Measurements from ENCODE around the gene NSDHL. TPM values are rescaled to one million over a fixed set of nuclear protein-coding genes. Genes with fewer than 3 reads are reported as not detected.

The NSDHL gene
- total and polyA plus RNA-seq, 2 experiments from 2014 or later, result 32.4 to 34.3 TPM

GRCh38 chrX:152806035-152806434 is 24.8 kb upstream of the NSDHL start:
- no peak for ATAC-seq
- Mint-ChIP-seq H3K27me3 (ENCODE audit: insufficient read depth, low read depth, poor library complexity) (peaks cover 5% of the 10 kb centered on the region), H3K4me3 (no peak overlapping the region), H3K36me3 (ENCODE audit: low read depth) (no peaks in the 10 kb centered on the region), H3K27ac (no peak overlapping the region), H3K4me1 (no peaks in the 10 kb centered on the region), H3K9me3 (no peaks in the 10 kb centered on the region)
- Histone ChIP-seq H3K4me1 (ENCODE audit: insufficient read depth) (no peaks in the 10 kb centered on the region), H3K4me3 (no peak overlapping the region), H3K4me2 (no peak overlapping the region), H3K27ac (ENCODE audit: low read depth) (no peak overlapping the region), H2AFZ (no peak overlapping the region), H3K27me3 (ENCODE audit: insufficient read depth) (no peaks in the 10 kb centered on the region), H4K20me1 (replicated peaks; ENCODE audit: insufficient read depth) (no peaks in the 10 kb centered on the region), H3K36me3 (ENCODE audit: insufficient read depth) (no peaks in the 10 kb centered on the region), H3K79me2 (replicated peaks; ENCODE audit: insufficient read depth) (no peaks in the 10 kb centered on the region), H3K9me2 (ENCODE audit: insufficient read depth) (no peaks in the 10 kb centered on the region), H3F3A (replicated peaks; ENCODE audit: low read depth) (no peaks in the 10 kb centered on the region)
- TF ChIP-seq, protein P1, sequence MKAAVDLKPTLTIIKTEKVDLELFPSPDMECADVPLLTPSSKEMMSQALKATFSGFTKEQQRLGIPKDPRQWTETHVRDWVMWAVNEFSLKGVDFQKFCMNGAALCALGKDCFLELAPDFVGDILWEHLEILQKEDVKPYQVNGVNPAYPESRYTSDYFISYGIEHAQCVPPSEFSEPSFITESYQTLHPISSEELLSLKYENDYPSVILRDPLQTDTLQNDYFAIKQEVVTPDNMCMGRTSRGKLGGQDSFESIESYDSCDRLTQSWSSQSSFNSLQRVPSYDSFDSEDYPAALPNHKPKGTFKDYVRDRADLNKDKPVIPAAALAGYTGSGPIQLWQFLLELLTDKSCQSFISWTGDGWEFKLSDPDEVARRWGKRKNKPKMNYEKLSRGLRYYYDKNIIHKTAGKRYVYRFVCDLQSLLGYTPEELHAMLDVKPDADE (IDR thresholded peaks at IDR 0.05), result no peak
- TF ChIP-seq NANOG (IDR thresholded peaks at IDR 0.05; ENCODE audit: borderline replicate concordance) (no peak), ZNF331 (CRISPR knock-in tag; IDR thresholded peaks at IDR 0.05; ENCODE audit: low read depth) (no peak), JUNB (IDR thresholded peaks at IDR 0.05; ENCODE audit: unreplicated experiment) (no peak), ZNF114 (CRISPR knock-in tag; IDR thresholded peaks at IDR 0.05) (no peak), STAT1 (IDR thresholded peaks at IDR 0.05; ENCODE audit: unreplicated experiment) (no peak), EZH2 (IDR thresholded peaks at IDR 0.05; ENCODE audit: low read depth, unreplicated experiment) (no peak), POLR2AphosphoS5 (IDR thresholded peaks at IDR 0.05; ENCODE audit: low read depth) (no peak), EZH2phosphoT487 (IDR thresholded peaks at IDR 0.05; ENCODE audit: unreplicated experiment) (no peak), CREB1 (CRISPR knock-in tag; IDR thresholded peaks at IDR 0.05; ENCODE audit: low read depth) (no peak)
- TF ChIP-seq, protein P2, sequence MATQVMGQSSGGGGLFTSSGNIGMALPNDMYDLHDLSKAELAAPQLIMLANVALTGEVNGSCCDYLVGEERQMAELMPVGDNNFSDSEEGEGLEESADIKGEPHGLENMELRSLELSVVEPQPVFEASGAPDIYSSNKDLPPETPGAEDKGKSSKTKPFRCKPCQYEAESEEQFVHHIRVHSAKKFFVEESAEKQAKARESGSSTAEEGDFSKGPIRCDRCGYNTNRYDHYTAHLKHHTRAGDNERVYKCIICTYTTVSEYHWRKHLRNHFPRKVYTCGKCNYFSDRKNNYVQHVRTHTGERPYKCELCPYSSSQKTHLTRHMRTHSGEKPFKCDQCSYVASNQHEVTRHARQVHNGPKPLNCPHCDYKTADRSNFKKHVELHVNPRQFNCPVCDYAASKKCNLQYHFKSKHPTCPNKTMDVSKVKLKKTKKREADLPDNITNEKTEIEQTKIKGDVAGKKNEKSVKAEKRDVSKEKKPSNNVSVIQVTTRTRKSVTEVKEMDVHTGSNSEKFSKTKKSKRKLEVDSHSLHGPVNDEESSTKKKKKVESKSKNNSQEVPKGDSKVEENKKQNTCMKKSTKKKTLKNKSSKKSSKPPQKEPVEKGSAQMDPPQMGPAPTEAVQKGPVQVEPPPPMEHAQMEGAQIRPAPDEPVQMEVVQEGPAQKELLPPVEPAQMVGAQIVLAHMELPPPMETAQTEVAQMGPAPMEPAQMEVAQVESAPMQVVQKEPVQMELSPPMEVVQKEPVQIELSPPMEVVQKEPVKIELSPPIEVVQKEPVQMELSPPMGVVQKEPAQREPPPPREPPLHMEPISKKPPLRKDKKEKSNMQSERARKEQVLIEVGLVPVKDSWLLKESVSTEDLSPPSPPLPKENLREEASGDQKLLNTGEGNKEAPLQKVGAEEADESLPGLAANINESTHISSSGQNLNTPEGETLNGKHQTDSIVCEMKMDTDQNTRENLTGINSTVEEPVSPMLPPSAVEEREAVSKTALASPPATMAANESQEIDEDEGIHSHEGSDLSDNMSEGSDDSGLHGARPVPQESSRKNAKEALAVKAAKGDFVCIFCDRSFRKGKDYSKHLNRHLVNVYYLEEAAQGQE (IDR thresholded peaks at IDR 0.05; ENCODE audit: unreplicated experiment), result no peak
- TF ChIP-seq, protein P3, sequence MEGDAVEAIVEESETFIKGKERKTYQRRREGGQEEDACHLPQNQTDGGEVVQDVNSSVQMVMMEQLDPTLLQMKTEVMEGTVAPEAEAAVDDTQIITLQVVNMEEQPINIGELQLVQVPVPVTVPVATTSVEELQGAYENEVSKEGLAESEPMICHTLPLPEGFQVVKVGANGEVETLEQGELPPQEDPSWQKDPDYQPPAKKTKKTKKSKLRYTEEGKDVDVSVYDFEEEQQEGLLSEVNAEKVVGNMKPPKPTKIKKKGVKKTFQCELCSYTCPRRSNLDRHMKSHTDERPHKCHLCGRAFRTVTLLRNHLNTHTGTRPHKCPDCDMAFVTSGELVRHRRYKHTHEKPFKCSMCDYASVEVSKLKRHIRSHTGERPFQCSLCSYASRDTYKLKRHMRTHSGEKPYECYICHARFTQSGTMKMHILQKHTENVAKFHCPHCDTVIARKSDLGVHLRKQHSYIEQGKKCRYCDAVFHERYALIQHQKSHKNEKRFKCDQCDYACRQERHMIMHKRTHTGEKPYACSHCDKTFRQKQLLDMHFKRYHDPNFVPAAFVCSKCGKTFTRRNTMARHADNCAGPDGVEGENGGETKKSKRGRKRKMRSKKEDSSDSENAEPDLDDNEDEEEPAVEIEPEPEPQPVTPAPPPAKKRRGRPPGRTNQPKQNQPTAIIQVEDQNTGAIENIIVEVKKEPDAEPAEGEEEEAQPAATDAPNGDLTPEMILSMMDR (conservative IDR thresholded peaks at IDR 0.05; ENCODE audit: low read depth in 2 of 2), result no peak
- TF ChIP-seq, protein P4, sequence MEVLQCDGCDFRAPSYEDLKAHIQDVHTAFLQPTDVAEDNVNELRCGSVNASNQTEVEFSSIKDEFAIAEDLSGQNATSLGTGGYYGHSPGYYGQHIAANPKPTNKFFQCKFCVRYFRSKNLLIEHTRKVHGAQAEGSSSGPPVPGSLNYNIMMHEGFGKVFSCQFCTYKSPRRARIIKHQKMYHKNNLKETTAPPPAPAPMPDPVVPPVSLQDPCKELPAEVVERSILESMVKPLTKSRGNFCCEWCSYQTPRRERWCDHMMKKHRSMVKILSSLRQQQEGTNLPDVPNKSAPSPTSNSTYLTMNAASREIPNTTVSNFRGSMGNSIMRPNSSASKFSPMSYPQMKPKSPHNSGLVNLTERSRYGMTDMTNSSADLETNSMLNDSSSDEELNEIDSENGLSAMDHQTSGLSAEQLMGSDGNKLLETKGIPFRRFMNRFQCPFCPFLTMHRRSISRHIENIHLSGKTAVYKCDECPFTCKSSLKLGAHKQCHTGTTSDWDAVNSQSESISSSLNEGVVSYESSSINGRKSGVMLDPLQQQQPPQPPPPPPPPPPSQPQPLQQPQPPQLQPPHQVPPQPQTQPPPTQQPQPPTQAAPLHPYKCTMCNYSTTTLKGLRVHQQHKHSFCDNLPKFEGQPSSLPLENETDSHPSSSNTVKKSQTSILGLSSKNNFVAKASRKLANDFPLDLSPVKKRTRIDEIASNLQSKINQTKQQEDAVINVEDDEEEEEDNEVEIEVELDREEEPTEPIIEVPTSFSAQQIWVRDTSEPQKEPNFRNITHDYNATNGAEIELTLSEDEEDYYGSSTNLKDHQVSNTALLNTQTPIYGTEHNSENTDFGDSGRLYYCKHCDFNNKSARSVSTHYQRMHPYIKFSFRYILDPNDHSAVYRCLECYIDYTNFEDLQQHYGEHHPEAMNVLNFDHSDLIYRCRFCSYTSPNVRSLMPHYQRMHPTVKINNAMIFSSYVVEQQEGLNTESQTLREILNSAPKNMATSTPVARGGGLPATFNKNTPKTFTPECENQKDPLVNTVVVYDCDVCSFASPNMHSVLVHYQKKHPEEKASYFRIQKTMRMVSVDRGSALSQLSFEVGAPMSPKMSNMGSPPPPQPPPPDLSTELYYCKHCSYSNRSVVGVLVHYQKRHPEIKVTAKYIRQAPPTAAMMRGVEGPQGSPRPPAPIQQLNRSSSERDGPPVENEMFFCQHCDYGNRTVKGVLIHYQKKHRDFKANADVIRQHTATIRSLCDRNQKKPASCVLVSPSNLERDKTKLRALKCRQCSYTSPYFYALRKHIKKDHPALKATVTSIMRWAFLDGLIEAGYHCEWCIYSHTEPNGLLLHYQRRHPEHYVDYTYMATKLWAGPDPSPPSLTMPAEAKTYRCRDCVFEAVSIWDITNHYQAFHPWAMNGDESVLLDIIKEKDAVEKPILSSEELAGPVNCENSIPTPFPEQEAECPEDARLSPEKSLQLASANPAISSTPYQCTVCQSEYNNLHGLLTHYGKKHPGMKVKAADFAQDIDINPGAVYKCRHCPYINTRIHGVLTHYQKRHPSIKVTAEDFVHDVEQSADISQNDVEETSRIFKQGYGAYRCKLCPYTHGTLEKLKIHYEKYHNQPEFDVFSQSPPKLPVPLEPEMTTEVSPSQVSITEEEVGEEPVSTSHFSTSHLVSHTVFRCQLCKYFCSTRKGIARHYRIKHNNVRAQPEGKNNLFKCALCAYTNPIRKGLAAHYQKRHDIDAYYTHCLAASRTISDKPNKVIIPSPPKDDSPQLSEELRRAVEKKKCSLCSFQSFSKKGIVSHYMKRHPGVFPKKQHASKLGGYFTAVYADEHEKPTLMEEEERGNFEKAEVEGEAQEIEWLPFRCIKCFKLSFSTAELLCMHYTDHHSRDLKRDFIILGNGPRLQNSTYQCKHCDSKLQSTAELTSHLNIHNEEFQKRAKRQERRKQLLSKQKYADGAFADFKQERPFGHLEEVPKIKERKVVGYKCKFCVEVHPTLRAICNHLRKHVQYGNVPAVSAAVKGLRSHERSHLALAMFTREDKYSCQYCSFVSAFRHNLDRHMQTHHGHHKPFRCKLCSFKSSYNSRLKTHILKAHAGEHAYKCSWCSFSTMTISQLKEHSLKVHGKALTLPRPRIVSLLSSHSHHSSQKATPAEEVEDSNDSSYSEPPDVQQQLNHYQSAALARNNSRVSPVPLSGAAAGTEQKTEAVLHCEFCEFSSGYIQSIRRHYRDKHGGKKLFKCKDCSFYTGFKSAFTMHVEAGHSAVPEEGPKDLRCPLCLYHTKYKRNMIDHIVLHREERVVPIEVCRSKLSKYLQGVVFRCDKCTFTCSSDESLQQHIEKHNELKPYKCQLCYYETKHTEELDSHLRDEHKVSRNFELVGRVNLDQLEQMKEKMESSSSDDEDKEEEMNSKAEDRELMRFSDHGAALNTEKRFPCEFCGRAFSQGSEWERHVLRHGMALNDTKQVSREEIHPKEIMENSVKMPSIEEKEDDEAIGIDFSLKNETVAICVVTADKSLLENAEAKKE (CRISPR knock-in tag; IDR thresholded peaks at IDR 0.05), result no peak
- no peak for DNase-seq (ENCODE audit: low spot score)
